Measurements from ENCODE around the gene TIPIN.
"Not testable (repeated sequence)": the region's sequence is repeated elsewhere in the genome, so short reads cannot be mapped to it uniquely, and the experiment has no call there.

The TIPIN gene

DNA sequence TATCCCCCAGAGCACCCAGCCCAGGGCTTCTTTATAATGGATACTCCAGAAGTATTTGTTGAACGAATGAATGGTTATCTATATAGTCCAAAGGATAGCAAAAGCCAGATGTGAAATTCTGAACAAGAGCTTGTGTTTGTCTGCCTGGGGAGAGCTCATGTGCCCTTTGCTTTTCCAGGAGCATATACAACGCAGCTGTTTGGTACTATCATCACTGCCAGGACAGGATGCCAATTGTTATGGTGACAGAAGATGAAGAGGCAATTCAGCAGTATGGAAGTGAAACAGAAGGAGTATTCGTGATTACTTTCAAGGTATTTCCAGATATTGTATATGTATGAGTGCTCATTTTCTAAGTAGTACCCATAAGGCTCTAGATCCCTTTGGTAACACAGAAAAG, 48.0 kb downstream of the TIPIN start:
- TF ChIP-seq, protein P1, sequence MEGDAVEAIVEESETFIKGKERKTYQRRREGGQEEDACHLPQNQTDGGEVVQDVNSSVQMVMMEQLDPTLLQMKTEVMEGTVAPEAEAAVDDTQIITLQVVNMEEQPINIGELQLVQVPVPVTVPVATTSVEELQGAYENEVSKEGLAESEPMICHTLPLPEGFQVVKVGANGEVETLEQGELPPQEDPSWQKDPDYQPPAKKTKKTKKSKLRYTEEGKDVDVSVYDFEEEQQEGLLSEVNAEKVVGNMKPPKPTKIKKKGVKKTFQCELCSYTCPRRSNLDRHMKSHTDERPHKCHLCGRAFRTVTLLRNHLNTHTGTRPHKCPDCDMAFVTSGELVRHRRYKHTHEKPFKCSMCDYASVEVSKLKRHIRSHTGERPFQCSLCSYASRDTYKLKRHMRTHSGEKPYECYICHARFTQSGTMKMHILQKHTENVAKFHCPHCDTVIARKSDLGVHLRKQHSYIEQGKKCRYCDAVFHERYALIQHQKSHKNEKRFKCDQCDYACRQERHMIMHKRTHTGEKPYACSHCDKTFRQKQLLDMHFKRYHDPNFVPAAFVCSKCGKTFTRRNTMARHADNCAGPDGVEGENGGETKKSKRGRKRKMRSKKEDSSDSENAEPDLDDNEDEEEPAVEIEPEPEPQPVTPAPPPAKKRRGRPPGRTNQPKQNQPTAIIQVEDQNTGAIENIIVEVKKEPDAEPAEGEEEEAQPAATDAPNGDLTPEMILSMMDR (conservative IDR thresholded peaks at IDR 0.05): no peak
- no peak overlapping the region for H3K27ac ChIP-seq

DNA sequence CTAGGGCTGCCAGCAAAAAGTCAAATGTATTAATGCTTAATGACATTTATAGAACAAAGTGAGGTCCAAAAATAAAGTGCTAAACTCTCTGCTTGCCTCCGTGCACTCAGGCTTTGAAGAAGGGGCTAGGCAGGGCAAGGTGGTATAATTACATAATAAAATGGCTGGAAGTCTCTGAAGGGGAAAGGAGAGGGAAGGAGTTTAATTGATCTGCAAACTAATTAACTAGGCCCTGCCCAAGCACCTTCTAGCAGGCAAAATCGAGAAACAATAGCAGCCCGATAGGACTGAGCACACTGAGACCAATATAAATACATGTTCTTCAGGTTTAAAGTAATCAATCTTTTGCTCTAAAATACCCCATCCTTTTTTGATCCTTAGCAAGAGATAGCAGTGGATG, 50.1 kb downstream of the TIPIN start:
- no peak overlapping the region for H3K27ac ChIP-seq
- TF ChIP-seq, protein P1 (conservative IDR thresholded peaks at IDR 0.05): no peak

DNA sequence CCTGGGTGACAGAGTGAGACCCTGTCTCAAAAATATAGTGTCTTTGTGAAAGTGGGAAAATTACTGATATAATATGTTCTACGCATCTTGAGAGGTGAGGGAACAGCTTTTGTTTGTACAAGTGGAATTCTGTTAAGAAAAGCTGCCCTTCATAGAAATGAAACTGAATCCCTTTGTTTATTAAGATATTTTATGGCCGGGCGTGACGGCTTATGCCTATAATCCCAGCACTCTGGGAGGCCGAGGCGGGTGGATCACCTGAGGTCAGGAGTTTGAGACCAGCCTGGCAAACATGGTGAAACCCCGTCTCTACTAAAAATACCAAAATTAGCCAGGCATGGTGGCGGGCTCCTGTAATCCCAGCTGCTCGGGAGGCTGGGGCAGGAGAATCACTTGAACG, 52.1 kb downstream of the TIPIN start:
- not testable (repeated sequence) for H3K27ac ChIP-seq

DNA sequence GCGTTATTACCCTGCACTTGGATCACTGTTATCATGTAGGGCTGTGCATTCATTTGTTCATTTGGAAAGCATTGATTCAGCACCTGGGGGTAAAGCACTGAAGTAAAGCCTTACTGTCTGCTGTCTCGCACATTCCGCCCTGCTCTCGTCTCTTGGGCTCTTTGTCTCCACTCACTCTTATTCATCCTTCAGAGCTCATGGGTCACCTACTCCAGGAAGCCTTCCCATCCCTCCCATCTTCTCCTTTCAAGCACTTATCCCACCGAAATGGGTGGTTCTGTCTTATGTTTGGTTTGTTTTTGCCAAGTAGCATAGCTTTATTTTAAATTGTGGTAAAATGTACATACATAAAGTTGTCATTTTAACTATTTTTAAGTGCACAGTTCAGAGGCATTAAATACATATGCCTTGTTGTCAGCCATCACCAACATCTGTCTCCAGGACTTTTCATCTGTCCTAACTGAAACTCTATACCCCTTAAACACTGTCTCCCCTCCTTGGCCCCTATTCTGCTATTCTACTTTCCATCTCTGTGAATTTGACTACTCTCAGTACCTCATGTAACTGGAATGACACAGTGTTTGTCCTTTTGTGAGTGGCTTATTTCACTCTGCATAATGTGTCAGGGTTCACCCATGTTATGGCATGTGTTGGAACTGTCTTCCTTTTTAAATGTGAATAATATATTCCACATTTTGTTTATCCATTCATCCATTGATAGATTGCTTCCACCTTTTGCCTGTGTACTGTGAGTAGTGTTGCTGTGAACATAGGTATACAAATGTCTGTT, 53.8 kb downstream of the TIPIN start:
- H3K27ac ChIP-seq: no peak overlapping the region
- TF ChIP-seq, protein P1 (conservative IDR thresholded peaks at IDR 0.05): no peak

DNA sequence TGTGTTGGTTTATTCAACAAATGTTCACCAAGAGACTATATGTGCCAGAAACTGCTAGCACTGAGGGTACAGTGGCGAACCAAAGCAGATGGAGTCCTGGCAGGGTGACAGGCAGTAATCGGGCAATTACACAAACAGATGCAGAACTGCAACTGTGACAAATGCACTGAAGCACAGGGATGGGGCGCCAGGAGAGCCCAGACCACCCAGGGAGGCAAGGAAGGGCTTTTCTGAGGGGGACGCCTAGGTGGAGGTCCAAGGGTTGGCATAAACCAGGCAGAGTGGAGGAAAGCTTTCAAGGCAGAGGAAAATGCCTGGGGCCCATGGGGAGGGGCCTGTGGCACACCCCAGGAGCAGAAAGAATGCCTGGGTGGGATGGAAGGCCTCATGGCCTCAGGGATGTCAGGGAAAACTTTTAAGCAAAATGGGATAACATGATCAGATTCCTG, 57.7 kb downstream of the TIPIN start:
- TF ChIP-seq, protein P1 (conservative IDR thresholded peaks at IDR 0.05): no peak
- no peak overlapping the region for H3K27ac ChIP-seq

DNA sequence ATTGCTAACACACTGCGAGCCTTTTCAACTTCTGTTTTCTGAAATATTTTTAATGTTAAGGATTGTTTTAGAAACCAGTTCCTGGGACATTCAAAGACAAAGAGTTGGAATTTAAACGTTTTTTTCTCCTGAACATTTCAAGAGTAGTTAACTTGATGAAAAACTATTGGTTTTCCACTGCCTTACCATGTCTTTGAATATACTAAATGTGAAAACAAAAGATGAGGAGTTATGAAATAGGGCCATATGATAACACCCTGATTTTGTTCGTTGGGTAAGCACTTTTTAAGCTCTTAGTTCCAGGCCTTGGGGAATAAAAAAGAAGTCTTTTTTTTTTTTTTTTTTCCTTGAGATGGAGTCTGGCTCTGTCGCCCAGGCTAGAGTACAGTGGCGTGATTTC, 60.3 kb downstream of the TIPIN start:
- TF ChIP-seq, protein P1 (conservative IDR thresholded peaks at IDR 0.05): no peak

DNA sequence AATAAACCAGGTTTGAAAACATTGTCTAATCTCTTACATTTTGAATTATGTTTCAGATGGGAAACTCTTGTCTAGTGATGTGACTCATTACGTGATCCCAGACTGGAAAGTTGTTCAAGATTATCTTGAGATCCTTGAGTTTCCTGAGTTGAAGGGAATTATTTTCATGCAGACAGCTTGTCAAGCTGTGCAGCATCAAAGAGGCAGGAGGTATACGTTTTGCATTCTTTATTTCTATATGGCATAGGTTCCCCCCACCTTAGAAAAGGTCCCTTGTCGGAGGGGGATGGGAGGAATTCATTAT, 61.6 kb downstream of the TIPIN start:
- peak overlapping the region; percentile 95 for H3K27ac ChIP-seq
- TF ChIP-seq, protein P1 (conservative IDR thresholded peaks at IDR 0.05): no peak

More for the DNA sequence above, 60.3 kb downstream of the TIPIN start:
- H3K27ac ChIP-seq: no peak overlapping the region

DNA sequence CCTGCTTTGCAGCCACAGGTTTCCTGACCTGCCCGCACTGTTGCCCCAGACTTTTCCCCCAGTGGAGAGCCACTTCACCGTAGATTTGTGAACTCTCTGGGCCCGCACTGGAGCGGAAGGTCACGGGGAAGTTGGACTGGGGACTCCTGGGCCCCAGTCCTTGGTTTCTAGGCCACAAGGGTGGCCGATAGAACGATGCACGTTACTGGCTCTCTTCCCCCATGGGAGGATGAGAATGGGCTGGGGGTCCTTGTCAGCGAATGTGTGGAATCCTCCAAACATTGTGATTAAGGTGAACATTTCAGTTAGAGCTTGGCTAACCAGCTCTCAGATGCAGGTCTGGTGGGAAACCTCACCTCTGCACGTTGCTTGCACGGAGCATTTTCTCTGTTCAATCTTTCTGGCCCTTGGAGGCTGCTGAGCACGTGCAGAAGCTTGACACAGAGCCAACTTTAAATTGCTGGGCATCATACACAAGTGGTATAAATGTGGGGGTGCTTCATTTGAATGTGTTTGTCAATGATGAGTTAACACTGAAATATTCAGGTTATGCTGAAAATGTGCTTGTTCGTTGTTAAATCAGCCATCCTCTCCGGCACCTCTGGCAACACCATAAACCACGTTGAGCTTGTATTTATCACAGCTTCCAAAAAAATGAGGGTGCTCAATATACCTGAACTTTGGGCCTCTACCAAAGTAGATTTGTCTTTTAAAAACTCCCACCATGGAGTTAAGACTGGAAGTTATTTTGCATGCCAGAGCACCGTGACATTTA, 62.1 kb downstream of the TIPIN start:
- H3K27ac ChIP-seq: peak overlapping the region; percentile 95

More for the DNA sequence above, 62.1 kb downstream of the TIPIN start:
- TF ChIP-seq, protein P1 (conservative IDR thresholded peaks at IDR 0.05): no peak
